ENCODE data around the gene NFASC.

The NFASC gene

GRCh38 chr1:205009670-205010069 is 139.0 kb downstream of the NFASC start:
- no peak for DNase-seq (ENCODE audit: low read depth)

GRCh38 chr1:205012391-205013140 is 141.9 kb downstream of the NFASC start:
- no peak for DNase-seq (ENCODE audit: low read depth)

GRCh38 chr1:205013683-205014367 is 143.2 kb downstream of the NFASC start:
- peak; percentile 19 for DNase-seq (ENCODE audit: low read depth)

- DNase-seq (ENCODE audit: low read depth): no peak
These were observed 144.1 kb downstream of the NFASC start for GRCh38 chr1:205014783-205015182.

- no peak for DNase-seq (ENCODE audit: low read depth)
These were observed 144.6 kb downstream of the NFASC start for GRCh38 chr1:205015241-205015640.

GRCh38 chr1:205016075-205016474 is 145.4 kb downstream of the NFASC start:
- no peak for DNase-seq (ENCODE audit: low read depth)

- no peak for DNase-seq (ENCODE audit: low read depth)
These were observed 145.9 kb downstream of the NFASC start for GRCh38 chr1:205016584-205016983.

- no peak for DNase-seq (ENCODE audit: low read depth)
These were observed 146.3 kb downstream of the NFASC start for GRCh38 chr1:205017001-205017400.

- DNase-seq (ENCODE audit: low read depth): no peak
These were observed 147.1 kb downstream of the NFASC start for GRCh38 chr1:205017766-205018165.

GRCh38 chr1:205018381-205018780 is 147.7 kb downstream of the NFASC start:
- DNase-seq (ENCODE audit: low read depth): no peak

- DNase-seq (ENCODE audit: low read depth): no peak
These were observed 149.8 kb downstream of the NFASC start for GRCh38 chr1:205020466-205020865.

GRCh38 chr1:205024679-205025078 is 154.0 kb downstream of the NFASC start:
- DNase-seq (ENCODE audit: low read depth): no peak

GRCh38 chr1:205025239-205025638 is 154.6 kb downstream of the NFASC start:
- no peak for DNase-seq (ENCODE audit: low read depth)

GRCh38 chr1:205026181-205026580 is 155.5 kb downstream of the NFASC start:
- no peak for DNase-seq (ENCODE audit: low read depth)

- no peak for DNase-seq (ENCODE audit: low read depth)
These were observed 157.7 kb downstream of the NFASC start for GRCh38 chr1:205028390-205028789.

GRCh38 chr1:205028924-205029323 is 158.3 kb downstream of the NFASC start:
- no peak for DNase-seq (ENCODE audit: low read depth)

GRCh38 chr1:205030241-205030640 is 159.6 kb downstream of the NFASC start:
- no peak for DNase-seq (ENCODE audit: low read depth)

- no peak for DNase-seq (ENCODE audit: low read depth)
These were observed 160.2 kb downstream of the NFASC start for GRCh38 chr1:205030896-205031295.

- no peak for DNase-seq (ENCODE audit: low read depth)
These were observed 161.8 kb downstream of the NFASC start for GRCh38 chr1:205032508-205032907.

- no peak for DNase-seq (ENCODE audit: low read depth)
These were observed 166.9 kb downstream of the NFASC start for GRCh38 chr1:205037539-205037938.

GRCh38 chr1:205038132-205038786 is 167.6 kb downstream of the NFASC start:
- no peak for DNase-seq (ENCODE audit: low read depth)

- DNase-seq (ENCODE audit: low read depth): no peak
These were observed 170.5 kb downstream of the NFASC start for GRCh38 chr1:205041001-205041715.

All from amniotic epithelial cell (primary cell).